Measurements from ENCODE around the gene MAU2.

The MAU2 gene

GRCh38 chr19:19308373-19308772, 12.3 kb upstream of the MAU2 start:
- no peak for DNase-seq

- no peak for DNase-seq
Observed at GRCh38 chr19:19315444-19315843, 5.2 kb upstream of the MAU2 start.

DNA sequence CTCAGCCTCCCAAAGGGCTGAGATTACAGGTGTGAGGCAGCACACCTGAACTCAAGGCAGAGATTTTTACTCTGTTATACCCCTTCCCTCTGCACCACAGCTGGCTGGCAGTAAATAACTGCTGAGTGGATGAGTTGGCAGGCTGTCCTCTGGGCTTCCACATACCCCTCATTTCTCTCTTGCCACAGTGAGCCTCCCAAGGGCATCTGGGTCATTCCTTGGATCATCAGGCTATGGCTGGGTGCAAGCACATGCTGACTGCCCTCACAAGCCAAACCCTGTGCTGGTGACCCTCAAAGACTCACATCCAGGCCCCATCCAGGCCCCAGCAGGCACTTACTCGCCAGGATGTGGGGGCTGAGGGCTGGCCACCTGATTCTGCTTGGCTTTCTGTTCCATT, 4.5 kb upstream of the MAU2 start:
- no peak for DNase-seq

DNA sequence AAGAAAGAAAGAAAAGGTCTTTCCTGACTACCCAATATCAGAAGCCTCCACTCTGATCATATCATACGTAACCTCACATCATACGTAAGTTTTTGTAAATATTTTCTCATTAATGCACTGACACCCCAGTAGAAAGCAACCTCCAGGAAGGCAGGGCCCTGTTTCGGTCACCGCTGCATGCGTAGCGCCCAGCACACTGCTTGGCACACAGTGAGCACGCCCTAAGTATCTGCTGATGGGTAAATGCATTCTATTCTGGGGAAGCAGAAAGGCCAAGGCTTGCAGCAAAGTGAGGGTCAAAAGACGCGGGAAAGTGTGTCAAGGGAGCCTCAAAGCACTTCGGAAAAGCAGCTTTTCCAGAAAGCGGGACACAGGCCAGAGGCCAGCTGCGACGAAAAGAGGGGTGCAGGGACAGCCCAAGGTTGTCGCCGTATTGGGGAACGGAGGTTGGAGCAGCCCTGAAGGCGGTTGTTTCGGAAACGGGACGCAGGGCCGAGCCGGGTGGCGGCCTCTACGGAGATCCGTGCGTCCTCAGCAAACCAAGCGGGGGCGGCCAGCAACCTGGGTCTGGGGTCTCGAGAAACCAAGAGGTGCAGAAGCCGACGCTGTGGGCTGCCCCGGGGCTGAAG, 783 bp upstream of the MAU2 start:
- DNase-seq: no peak

GRCh38 chr19:19321141-19321577, 530 bp downstream of the MAU2 start:
- peak in 1 of 2 experiments; percentile 1 for DNase-seq

DNA sequence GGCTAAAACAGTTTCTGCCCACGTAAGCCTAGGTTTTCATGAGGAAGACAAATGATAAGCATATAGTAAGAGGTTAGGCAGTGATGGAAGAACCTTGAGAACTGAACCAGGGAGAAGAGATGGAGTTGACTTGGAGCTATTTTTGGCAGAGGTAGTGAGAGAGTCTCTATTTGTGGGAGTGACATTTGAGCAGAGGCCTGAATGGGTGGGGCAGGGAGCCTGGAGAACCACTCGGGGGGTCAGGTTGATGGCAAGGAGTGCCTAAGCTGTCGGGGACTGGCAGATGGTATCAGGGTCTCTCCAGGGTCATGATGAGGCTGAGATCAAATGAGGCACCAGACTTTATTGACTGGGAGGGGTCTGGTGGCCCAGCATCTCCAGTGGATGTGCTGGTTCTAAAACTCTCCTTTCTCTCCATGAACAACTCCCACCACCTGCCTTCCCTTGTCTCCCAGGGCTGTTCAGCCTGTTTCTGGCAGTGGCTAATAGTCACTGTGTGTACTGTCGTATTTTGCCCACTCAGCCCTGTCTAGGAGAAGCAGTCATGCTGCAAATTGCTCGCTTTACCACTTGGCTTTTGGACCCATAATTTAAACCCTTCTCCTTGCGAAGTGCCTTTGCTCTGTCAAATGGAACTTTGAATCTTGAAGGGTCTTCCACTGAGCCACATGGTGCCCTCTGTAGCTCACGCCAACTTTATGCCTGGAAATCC, 3.6 kb downstream of the MAU2 start:
- no peak for DNase-seq

GRCh38 chr19:19327672-19328071, 7.0 kb downstream of the MAU2 start:
- DNase-seq: no peak

DNA sequence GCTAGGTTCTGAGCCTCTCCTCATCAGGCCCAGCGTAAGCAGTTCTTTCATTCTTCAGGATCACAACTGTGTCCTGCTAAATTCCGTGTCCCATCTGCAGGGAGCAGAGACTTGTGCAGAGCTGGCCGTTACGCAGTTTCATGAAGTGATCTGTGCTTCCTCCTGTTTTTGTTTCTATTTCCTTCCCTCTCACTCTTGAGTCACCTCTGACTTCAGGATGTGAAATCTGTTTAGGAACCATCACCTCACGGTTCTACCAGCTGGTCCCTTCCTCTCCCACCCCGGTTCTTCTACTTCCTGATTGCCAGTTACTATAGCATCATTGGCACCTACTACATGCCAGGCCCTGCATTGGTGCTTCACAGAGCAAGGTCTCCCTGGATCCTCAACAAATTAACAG, 8.5 kb downstream of the MAU2 start:
- no peak for DNase-seq

DNA sequence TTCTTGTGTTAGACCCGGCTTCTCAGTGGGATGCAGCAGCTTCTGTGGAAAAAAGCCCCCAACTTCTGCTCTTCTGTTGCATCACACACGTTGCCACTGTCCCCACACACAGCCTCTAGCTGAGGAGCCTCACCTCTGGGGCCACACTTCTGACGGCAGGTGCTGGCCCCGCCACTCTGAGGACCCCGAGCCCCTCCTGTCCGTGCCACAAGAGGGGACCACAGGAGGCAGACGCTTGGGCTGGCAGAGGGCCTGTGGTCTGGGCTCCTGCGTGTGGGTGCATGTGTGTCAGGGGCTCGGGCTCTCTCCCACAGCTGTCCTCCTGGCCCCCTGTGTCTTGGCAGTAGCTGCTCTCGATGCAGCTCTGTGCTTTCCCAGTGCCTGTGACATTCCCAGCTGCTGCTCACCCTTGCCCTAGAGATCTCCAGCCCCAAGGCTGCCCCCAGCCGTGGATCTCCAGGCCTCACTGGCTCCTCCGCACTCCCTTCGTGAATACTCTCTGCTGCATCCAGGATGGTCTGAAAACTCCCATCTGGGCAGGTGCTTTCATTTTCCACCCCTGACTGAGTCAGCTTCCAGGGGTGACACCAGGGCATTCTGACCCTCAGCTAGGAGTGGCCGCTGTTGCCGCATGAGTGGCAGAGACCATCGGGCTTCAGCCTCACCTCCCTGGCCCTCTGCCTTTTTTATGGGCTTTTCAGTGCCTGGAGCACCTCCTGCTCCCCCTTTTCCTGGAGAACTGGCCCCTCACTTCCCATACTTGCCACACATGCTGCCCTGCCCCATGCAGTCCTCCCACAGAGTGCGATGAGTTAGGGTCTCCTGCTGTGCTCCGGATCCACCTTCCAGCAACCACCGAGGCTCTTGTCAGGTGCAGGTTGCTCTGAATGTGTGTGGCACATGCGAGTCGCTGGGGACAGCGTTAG, 13.7 kb downstream of the MAU2 start:
- no peak for DNase-seq

DNA sequence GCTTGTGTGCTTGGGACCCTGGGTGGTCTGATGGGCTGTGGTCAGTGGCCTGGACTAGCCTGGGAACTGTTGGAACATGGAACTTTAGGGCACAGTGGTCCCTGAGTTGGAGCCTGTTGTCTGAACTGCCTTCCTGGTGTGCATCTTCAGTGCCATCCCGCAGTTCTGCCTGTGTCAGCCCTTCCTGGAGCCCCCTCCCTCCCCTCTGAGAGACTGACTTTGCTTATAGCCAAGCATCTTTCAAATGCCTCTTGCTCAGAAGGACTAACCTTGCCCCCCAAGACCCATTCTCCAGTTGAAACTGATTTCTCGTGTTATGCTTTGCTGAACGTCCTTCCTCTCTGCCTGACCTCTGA, 14.3 kb downstream of the MAU2 start:
- DNase-seq: no peak

DNA sequence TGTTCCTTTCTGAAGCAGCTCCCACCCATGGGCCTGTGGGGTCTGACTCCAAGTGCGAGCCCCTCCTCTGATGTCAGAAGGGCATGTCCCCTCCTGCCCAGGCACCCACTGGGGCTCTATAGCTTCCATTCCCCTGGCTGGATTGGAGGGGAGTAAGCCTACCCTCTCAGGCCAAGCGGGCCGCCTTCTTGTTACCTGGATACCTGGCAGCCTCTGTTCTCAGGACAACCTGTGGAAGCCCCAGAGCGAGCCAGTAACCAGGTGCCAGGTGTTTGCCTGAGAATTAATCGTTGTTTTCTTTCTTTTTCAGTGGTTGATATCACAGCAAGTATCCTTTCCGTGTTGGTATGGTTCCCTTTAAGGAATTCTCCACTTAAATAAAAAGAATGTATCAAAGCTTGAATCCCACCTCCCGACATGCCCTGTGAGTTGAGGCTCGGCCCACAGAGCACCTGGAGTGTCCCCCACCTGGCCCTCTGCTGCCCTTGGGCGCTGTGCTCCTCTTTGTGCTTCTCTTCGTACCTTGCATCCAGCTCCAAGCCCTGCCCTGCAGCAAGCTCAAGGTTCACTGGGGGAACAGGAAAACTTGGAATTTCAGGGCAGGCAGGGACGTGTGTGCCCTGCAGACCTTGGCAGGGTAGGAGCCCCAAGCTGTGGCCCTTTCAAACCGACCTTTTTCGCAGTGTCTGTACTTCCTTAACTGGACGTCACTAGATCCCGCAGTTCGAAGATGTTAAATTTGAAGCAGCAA, 15.0 kb downstream of the MAU2 start:
- DNase-seq: no peak

DNA sequence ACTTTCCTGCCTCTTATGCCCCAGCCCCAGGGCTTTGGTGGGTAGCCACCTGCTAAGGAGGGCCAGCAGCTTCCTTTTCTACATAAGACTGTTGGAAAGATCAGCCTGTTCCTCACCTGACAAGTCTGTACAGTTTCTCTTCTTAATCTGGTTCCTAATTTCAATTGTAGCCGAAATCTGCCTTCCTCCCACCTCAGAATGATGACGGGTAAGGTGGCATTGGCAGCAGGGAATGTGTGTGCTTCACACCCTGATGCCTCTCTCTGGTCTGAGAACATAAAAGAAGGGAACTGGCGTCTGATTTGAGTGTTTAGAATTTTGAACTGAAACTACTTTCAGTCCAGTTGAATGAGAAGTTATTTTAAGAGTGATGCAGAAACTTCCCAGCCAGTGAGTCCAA, 16.0 kb downstream of the MAU2 start:
- no peak for DNase-seq

DNA sequence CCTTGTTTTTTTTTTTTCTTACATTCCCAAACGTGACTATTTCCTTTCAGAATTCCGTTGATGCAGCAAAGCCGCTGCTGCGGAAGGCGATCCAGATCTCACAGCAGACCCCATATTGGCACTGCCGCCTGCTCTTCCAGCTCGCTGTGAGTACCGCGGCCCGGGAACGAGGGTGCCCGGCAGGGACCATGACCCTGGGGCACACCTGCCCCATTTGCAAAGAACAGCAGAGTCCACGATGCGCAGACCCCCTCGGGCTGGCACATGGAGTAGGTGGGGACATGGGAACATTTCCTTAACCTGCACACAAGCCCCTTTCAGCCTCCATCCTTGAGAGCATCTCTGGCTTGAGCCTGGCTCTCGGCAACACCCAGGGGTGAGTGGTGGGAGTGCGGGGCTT, 16.5 kb downstream of the MAU2 start:
- DNase-seq: no peak

GRCh38 chr19:19338082-19338481, 17.5 kb downstream of the MAU2 start:
- DNase-seq: no peak

- DNase-seq: no peak
Observed at GRCh38 chr19:19341026-19341425, 20.4 kb downstream of the MAU2 start.

GRCh38 chr19:19342086-19343015, 21.7 kb downstream of the MAU2 start:
- DNase-seq: peak; percentile 27 to 39

DNA sequence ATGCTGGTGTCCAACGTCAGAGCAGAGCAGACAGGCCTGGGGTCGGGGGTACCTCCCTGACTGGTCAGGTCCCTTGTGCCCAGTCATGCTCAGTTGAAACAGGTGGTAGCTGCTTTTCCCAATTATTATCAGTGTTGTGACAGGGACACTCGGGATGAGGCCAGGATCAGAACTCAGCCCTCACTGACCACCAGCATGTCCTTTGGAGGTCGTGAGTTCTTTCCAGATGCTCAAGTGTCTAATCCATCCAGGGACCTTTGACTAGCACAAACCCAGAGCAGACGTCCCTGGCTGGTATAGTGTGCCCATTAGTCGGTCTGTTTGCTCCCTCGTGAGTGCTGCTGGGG, 22.4 kb downstream of the MAU2 start:
- no peak for DNase-seq

DNA sequence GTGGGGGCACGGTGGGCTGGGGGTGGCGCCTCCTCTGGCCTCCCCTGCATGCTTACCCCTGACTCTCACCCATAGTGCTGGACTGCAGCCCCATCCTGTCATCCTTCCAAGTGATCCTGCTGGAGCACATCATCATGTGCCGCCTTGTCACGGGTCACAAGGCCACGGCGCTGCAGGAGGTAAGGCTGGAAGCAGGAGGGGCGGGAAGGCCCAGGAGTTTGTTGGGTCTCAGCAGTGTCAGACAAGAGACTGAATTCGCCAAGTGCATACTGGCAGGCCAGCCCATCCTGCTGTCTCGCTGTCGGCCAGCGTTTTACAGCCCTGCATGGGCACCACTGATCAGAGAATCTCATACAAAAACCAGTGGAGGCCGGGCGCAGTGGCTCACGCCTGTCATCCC, 23.1 kb downstream of the MAU2 start:
- DNase-seq: no peak

DNA sequence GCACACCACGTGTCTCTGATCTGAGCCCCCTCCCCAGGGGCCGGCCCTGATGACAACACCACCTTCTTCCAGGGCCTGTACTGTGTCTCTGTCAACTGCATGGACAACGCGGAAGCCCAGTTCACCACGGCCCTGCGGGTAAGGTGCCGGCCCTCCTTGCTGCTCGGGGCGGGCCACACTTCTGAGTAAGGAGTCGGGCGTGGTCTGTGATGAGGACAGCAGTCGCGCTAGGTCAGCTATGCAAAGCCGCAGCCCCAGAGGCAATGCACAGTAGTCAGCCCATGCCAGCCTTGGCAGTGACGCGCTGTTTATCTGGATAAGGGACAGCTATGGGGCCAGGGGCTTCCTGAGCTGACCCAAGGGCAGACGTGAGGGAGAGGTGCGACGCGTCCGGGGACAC, 24.6 kb downstream of the MAU2 start:
- DNase-seq: no peak

DNA sequence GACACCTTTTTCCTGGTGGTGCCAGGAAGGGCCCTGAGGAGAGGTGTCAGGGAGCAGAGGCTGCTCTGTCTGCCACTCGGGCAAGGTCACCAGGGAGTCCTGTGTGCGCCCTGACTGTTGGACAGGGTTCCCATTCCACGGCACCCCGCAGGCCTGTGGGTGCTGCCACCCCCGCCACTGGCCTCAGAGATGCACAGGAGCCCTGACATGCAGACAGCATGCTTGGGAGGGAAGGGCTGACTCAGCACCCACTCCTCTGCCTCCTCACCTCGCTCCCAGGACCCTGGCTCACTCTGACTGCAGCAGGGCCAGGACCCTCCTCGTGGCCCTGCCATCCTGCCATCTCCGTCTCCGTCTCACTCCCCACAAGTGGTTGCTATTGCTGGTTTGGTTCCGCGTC, 25.3 kb downstream of the MAU2 start:
- DNase-seq: no peak

- no peak for DNase-seq
Observed at GRCh38 chr19:19347401-19348110, 26.9 kb downstream of the MAU2 start.
